HG03442 (cell line): ENCODE results near the gene VPS13A.
"Not testable (repeated sequence)": the region's sequence is repeated elsewhere in the genome, so short reads cannot be mapped to it uniquely, and the experiment has no call there.

Source experiments
- ATAC-seq: cut with Tn5 transposase; IDR thresholded peaks from one replicate; pipeline ENCODE4 v1.9.1; 2021; ENCODE audit warnings: mild to moderate bottlenecking, moderate library complexity; ENCODE audit not compliant: unreplicated experiment

VPS13A gene

DNA sequence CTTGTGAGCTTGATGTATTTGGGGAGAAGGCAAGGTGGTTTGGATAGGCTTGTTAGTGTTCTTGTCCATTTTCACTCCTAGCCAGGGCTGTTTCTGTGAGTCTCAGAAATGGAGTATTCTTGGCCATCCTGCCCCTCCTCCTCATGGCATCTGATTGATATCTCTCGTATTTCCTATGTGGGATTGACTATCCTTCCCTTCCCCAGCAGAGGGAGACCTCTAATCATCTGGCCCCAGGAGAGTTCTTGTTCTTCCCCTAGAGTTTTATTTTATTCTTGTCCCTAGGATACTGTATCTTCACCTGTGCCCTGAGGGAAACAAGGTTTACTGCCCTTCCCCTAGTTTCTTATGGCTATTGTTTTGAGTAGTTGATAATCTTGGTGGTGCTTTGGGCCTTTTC, 114.4 kb downstream of the VPS13A start:
- ATAC-seq: no peak

GRCh38 chr9:77293949-77294348, 116.6 kb downstream of the VPS13A start:
- no peak for ATAC-seq

DNA sequence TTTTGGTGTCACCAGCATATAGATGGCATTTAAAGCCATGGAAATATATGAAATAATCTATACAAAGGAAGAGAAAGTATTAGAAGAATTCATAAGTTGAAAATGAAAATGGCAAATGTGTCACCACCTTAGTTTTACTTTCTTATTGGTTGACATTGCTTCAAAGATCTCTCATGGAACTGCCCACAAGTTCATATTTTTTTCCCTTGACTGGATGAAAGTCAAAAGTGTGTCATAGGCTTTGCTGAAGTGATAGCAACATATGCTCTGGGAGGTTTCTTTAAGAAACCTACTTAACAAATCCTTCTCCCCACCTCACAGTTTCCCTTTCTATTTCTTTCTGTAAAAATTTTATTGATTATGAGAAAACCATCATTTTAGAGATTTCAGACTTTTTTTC, 127.2 kb downstream of the VPS13A start:
- ATAC-seq: no peak

DNA sequence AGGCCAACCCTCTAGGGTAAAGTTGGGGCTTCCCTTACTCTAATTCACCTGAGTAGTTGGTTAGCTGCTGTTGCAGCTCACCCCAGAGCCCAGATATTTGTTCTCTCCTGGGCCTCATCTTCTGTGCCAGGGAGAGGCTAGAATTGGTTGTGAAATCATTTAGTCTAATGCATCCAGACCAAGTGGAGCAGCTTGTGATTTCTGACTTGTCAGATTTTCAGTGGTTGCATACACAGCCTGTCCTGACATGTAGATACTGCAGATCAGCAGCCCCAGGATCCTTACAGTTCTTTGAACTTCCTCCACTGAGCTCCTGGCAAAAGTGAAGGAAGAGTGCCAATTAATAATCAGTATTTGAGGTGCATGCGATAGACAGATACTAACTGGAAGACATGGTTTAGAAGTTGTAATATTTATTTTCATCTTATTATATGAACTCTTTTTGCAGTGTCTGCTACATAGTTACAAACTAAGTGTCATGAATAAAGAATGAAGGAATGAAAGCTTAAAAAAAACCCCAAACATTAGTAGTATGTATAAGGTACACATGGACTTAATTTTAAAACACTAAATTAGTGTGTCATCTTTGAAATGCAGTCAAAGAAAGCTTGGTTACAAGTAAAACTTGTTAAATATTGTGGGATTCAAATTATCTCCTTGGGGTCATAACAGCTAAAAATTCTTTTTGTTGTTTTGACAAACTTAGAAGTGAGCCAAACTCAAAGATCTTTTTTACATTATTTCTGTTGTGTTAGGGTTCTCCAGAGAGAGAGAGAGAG, 128.5 kb downstream of the VPS13A start:
- ATAC-seq: no peak

DNA sequence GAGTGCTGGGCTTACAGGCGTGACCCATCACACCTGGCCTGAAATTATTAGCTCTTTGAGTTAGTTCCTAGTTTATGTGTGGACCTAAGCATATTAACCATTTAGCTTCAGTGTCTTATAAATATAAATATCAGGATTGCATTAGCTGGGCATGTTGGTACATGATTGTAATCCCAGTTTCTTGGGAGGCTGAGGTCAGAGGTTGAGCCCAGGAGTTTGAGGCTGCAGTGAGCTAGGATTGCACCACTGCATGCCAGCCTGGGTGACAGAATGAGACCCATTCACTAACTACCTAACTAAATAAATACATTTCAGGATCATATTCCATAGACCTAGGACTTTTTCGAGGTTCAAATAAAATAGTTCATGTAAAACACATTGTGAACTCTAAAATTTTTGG, 129.8 kb downstream of the VPS13A start:
- no peak for ATAC-seq

- ATAC-seq: no peak
Measured at GRCh38 chr9:77316058-77316457, 138.7 kb downstream of the VPS13A start.

- ATAC-seq: no peak
Measured at GRCh38 chr9:77325058-77325457, 147.7 kb downstream of the VPS13A start.

DNA sequence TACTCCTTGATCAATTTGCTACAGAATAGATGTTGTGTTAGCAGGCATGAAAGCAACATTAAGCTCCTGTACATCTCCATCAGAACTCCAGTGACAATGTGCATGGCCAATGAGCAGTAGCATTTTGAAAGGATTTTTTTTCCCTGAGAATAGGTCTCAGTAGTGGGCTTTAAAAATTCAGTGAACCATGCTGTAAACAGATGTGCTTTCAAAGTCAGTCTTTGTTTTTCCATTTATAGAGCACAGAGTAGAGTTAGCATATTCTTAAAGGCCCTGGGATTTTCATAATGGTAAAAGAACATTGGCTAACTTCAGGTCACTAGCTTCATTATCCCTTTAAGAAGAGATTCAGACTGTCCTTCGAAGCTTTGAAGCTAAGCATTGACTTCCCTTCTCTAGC, 150.8 kb downstream of the VPS13A start:
- ATAC-seq: no peak

DNA sequence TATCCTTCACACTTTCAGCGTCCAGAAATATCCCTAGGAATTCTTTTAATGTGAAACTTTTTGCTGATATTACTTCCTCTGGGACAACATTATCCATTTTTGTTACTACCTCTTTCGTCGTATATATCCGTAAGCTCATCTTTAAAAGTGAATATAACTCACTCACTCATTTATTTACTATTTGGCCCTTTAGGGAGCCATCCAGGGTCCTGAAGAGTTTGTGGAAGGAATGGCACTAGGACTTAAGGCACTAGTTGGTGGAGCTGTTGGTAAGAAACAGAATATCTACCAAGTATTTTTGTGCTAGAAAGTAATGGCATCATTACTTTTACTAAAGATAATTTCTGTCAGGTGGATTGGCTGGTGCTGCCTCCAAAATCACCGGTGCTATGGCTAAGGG, 192.7 kb downstream of the VPS13A start:
- no peak for ATAC-seq

- ATAC-seq: no peak
Measured at GRCh38 chr9:77374266-77374665, 196.9 kb downstream of the VPS13A start.

DNA sequence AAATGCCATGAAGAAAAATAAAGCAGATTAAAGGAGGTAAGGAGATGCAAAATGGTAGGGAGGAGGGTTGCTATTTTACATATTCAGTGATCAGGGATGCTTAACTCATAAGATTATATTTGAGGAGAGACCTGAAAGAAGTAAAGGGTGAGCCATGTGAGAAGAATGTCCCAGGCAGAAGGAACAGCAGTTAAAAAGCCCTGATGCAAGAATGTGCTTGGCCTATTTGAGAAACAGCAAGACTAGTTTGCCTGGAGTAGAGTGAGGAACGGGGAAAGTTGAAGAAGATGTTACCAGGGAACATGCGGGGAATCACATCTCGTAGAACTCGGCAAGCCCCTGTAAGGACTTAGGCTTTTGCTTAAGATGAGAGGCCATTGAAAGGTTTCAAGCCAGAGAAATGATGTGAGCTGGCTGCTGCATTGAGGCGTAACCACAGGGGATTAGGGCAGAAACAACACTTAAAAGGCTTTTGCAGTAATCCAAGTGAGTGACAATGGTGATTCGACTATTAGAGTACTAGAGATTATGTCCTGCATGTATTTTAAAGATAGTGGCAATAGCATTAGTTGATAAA, 198.7 kb downstream of the VPS13A start:
- no peak for ATAC-seq

- no peak for ATAC-seq
Measured at GRCh38 chr9:77384406-77384805, 207.1 kb downstream of the VPS13A start.

- ATAC-seq: no peak
Measured at GRCh38 chr9:77386187-77386586, 208.9 kb downstream of the VPS13A start.

DNA sequence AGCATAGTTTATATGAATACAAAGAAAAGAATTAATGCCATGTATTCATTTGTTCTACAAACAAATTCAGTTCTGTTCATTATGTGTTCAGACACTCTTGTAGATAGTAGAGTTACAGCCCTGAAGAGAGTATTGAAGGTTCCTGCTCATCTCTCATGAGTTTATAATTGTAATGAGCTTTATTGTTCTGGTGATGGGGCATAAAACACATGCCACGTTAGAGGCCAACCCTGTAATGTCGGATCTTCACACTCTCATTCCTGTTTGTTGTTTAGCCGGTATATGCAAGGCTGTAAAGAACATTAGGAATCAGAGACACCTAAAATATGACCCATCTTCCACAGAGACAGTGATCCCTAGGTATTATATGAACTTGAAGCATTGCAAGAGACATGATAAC, 214.5 kb downstream of the VPS13A start:
- ATAC-seq: no peak

- no peak for ATAC-seq
Measured at GRCh38 chr9:77392328-77392727, 215.0 kb downstream of the VPS13A start.

DNA sequence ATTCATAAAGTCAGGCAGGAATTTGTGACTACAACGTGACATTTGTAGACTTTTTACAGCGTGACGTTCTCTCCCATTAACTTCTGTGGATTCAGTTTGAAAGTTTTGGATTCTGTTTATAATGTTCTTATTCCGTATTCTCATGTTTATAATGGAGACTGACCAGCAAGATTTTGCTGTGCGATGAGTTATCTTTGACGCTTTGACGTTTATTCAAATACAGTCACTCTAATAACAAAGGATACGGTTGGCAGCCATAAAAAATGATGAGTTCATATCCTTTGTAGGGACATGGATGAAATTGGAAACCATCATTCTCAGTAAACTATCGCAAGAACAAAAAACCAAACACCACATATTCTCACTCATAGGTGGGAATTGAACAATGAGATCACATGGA, 221.2 kb downstream of the VPS13A start:
- not testable (repeated sequence) for ATAC-seq

GRCh38 chr9:77399964-77400363, 222.6 kb downstream of the VPS13A start:
- no peak for ATAC-seq

GRCh38 chr9:77402286-77402685, 225.0 kb downstream of the VPS13A start:
- ATAC-seq: no peak

DNA sequence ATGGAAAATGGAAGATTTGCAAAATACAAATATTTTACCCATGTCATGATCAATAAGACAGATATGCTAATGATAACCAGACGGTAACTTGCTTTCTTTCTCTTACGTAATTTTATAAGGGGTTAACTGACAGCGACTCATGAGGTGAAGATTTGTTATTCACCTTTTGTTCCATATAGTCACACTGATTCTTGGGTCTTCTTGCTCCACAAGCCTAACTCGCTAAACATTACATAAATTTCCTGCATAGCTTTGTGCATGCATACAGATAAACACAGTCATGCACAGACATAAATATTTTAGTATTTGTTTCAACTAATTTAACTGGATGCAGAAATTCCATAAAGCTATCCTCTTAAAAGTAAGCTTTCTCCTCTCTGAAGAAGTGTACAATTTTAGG, 225.9 kb downstream of the VPS13A start:
- no peak for ATAC-seq

GRCh38 chr9:77408521-77408920, 231.2 kb downstream of the VPS13A start:
- ATAC-seq: not testable (repeated sequence)

DNA sequence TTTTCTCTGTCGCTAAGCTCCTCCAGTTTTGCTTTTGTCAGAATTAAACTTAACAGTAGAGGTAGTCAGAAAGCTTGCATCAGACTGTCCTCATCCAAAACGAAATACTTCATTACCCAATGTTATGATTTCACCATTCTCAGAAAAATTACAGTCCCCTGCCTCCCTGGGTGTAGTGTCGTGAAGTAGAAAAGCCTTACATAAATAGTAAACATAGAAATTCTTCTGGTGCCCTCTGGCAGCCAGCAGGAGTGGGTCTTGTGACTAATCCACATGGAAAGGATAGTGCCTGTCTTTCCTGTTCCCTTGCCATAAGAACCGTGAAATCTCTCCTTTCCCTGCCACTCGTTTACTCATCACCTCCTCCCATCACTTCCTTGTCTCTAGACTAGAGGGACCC, 240.2 kb downstream of the VPS13A start:
- no peak for ATAC-seq

DNA sequence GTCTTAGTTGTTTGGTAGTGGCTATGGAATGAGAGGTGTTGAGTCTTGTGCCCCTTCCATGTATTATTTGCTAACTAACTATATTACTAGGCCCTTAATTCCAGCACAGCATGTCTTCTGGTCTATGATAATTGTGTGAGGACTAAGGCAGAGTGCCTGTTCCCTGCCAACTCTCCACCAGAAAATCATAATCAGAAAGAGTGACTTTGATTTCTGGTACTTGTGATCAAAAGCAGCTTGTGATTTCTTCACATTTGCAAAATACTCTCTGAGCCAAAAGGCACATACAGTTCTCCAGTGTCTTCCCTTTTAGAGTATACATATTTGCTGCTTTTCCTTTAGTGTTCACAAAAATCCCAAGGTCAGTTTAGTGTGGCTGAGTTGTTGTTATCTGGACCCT, 240.9 kb downstream of the VPS13A start:
- ATAC-seq: no peak

DNA sequence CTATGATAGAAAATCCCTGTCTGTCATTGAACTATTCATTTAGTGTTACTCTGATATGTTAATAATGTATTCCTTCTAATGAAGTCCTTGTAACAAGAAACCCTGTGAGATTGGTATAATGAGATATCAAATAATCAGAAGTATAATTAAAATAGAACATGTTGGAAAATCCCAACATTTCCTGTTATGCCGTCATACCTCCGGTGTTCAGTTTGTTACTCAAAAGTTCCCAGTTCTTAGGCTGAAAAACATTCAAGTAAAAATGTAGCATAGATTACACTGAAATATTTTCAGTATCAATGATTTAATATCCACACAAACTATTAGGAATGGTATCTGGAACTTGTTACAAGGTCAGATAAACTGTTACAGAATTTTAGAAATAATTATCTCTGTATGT, 243.3 kb downstream of the VPS13A start:
- no peak for ATAC-seq
